OCI-LY3 (cell line): ENCODE data around the gene C19orf81.

ENCODE experiments used
- H2AFZ ChIP-seq: fragments of 200-600, 300-600 bp; shearing (Covaris generic); 2 replicates; pipeline ENCODE4 v1.6.0; 2014; ENCODE audit warnings: antibody characterized with exemption, low read depth, low read length
- H3K27ac ChIP-seq: fragments of 200-600, 300-600 bp; sonication (generic); 2 replicates; pipeline ENCODE4 v1.5.1; 2014; ENCODE audit warnings: mild to moderate bottlenecking, low read length, moderate library complexity, mixed read lengths
- H3K27me3 ChIP-seq: fragments of 200-600, 300-600 bp; sonication (generic); 2 replicates; pipeline ENCODE4 v1.6.1; 2014; ENCODE audit warnings: low read depth, low read length, mixed read lengths
- H3K36me3 ChIP-seq: fragments of 200-600, 300-600 bp; sonication (generic); replicated peaks from 2 replicates; pipeline ENCODE3; 2014; ENCODE audit warnings: low read depth, low read length, mixed read lengths
- H3K4me1 ChIP-seq: fragments of 300-600, 200-600 bp; sonication (generic); 2 replicates; pipeline ENCODE4 v1.6.1; 2014; ENCODE audit warnings: low read length, mixed read lengths
- H3K4me2 ChIP-seq: fragments of 200-600, 300-600 bp; sonication (generic); 2 replicates; pipeline ENCODE4 v1.6.1; 2014; ENCODE audit warnings: low read length, mixed read lengths
- H3K4me3 ChIP-seq: fragments of 300-600, 200-600 bp; sonication (generic); 2 replicates; pipeline ENCODE4 v1.5.1; 2014; ENCODE audit warnings: antibody characterized with exemption, mild to moderate bottlenecking, low read length, moderate library complexity
- H3K79me2 ChIP-seq: fragments of 300-600, 200-600 bp; shearing (Covaris generic); 2 replicates; pipeline ENCODE4 v1.6.1; 2014; ENCODE audit warnings: mild to moderate bottlenecking, low read length, mixed read lengths
- H3K9ac ChIP-seq: fragments of 300-600, 200-600 bp; shearing (Covaris generic); 2 replicates; pipeline ENCODE4 v1.6.0; 2014; ENCODE audit warnings: mild to moderate bottlenecking, low read length, moderate library complexity
- H3K9me3 ChIP-seq: fragments of 200-600, 300-600 bp; shearing (Covaris generic); 2 replicates; pipeline ENCODE4 v1.6.1; 2014; ENCODE audit warnings: low read length, mixed read lengths; ENCODE audit not compliant: insufficient read depth
- H4K20me1 ChIP-seq: fragments of 200-600, 300-600 bp; sonication (generic); 2 replicates; pipeline ENCODE4 v1.6.1; 2016; ENCODE audit warnings: low read length, mixed read lengths; ENCODE audit not compliant: insufficient read depth
- EZH2phosphoT487 ChIP-seq: fragments of 200-600 bp; shearing (Covaris generic); IDR thresholded peaks from 2 replicates; pipeline ENCODE4 v1.6.1; 2018; ENCODE audit warnings: antibody characterized with exemption, mixed run types, low read depth
- TF ChIP-seq, protein P1 (sequence below): fragments of 200-600, 300-600 bp; sonication (generic); IDR thresholded peaks from 2 replicates; pipeline ENCODE4 v1.5.1; 2014; ENCODE audit warnings: antibody characterized with exemption, low read length, low read depth

The C19orf81 gene

DNA sequence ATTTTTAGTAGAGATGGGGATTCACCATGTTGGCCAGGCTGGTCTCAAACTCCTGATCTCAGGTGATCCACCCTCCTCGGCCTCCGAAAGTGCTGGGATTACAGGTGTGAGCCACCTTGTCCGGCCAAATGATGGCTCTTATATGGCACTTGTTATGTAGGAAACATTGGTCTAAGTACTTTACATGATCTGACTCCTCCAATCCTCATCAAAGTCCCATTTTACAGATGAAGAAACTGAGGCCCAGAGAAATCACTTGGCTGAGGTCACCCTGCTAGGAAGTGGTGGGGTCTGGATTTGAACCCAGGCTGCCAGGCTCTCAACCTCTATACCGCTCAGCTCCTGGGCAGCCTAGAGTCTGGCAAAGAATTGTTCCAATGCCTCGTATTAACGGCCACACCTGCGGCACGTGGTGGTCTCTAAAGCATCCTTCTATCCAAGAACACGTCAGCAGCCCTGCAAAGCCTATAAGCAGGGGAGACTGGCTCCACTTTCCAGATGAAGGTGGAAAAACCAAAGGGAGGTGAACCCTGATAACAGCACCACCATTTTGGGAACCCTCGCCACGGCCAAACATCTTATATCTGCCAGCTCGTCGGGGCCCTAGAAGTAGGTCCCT, 52.2 kb downstream of the C19orf81 start:
- Histone ChIP-seq H3K4me1 (0 out of 2 replicates have a peak, but pooled peaks cover 2% of the 10 kb centered on the region), H3K4me2 (no peak overlapping the region), H3K27ac (no peak overlapping the region), H2AFZ (no peak overlapping the region), H3K4me3 (no peak overlapping the region), H3K9me3 (no peaks in the 10 kb centered on the region), H3K36me3 (no peaks in the 10 kb centered on the region), H3K9ac (no peak overlapping the region), H3K79me2 (no peaks in the 10 kb centered on the region), H3K27me3 (peaks cover 33% of the 10 kb centered on the region), H4K20me1 (no peaks in the 10 kb centered on the region)
- no peak for TF ChIP-seq EZH2phosphoT487
- TF ChIP-seq, protein P1, sequence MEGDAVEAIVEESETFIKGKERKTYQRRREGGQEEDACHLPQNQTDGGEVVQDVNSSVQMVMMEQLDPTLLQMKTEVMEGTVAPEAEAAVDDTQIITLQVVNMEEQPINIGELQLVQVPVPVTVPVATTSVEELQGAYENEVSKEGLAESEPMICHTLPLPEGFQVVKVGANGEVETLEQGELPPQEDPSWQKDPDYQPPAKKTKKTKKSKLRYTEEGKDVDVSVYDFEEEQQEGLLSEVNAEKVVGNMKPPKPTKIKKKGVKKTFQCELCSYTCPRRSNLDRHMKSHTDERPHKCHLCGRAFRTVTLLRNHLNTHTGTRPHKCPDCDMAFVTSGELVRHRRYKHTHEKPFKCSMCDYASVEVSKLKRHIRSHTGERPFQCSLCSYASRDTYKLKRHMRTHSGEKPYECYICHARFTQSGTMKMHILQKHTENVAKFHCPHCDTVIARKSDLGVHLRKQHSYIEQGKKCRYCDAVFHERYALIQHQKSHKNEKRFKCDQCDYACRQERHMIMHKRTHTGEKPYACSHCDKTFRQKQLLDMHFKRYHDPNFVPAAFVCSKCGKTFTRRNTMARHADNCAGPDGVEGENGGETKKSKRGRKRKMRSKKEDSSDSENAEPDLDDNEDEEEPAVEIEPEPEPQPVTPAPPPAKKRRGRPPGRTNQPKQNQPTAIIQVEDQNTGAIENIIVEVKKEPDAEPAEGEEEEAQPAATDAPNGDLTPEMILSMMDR = no peak

- H3K36me3 ChIP-seq = no peaks in the 10 kb centered on the region
- H3K4me3 ChIP-seq = no peak overlapping the region
- peaks cover 33% of the 10 kb centered on the region for H3K27me3 ChIP-seq
- no peak overlapping the region for H3K4me2 ChIP-seq
- no peaks in the 10 kb centered on the region for H3K9me3 ChIP-seq
- no peak overlapping the region for H3K9ac ChIP-seq
- no peak overlapping the region for H3K27ac ChIP-seq
- no peaks in the 10 kb centered on the region for H3K79me2 ChIP-seq
- H4K20me1 ChIP-seq = no peaks in the 10 kb centered on the region
- H3K4me1 ChIP-seq = 0 out of 2 replicates have a peak, but pooled peaks cover 2% of the 10 kb centered on the region
- H2AFZ ChIP-seq = no peak overlapping the region
- no peak for TF ChIP-seq EZH2phosphoT487
- TF ChIP-seq, protein P1 = no peak
These were observed 53.1 kb downstream of the C19orf81 start for GRCh38 chr19:50702158-50702870.

DNA sequence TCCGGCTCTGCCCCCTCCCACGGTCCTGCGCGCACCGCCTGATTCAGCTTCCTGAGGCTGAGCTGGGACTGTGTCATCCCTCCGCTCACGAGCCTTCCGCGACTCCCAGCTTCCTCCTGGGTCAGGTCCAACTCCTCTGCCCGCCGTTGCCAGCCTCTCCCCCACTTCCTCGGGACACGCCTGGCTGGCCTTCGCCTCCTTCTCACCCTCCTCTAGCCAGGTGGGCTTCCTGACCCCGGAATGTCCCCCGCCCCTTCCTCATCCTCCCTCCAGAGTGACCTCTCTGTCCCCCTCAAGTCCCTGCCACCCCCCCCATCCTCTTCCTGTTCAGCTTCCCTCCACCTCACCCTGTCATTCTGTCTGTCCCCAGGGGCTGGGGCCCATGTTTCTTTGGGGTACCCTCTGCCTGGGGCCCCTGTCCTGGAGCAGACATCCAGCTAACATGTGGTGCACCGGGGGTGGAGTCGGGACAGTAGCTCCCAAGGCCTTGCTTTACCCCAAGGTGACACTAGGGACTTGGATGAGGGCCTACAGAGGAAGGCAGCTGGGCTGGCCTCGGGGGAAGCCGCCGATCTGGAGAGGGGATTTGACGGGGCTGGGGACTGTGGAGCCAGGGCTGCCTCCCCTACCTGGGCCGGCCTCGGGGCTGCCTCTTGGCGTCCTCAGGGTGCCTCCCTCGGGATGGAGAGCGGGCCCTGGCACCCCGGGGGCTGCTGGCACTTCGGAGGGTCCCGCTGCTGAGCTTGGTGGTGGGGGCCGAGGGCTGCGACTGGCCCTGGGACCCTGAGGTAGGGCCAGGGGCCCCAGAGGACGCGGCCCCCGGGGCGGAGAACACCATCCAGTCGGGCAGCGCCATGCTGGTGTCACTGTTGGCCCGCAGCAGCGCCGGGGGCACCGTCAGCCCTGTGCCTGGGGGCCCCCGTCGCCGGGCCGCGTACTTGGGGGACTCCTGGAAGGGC, 53.9 kb downstream of the C19orf81 start:
- H3K27me3 ChIP-seq = peaks cover 28% of the 10 kb centered on the region
- no peak overlapping the region for H3K4me3 ChIP-seq
- no peaks in the 10 kb centered on the region for H3K9me3 ChIP-seq
- H2AFZ ChIP-seq = no peak overlapping the region
- H3K9ac ChIP-seq = no peak overlapping the region
- H3K79me2 ChIP-seq = no peaks in the 10 kb centered on the region
- H3K4me1 ChIP-seq = 0 out of 2 replicates have a peak, but pooled peaks cover 2% of the 10 kb centered on the region
- no peak overlapping the region for H3K27ac ChIP-seq
- H3K36me3 ChIP-seq = no peaks in the 10 kb centered on the region
- TF ChIP-seq, protein P1 = no peak
- TF ChIP-seq EZH2phosphoT487 = no peak
- no peak overlapping the region for H3K4me2 ChIP-seq
- no peaks in the 10 kb centered on the region for H4K20me1 ChIP-seq
